MM.1S (cell line): ENCODE measurements around the gene CTNNA3.

Experiments used
- DNase-seq: peaks from one replicate; pipeline ENCODE4 v3.0.0-alpha.2; 2015
- H2AFZ ChIP-seq: fragments of 300-600 bp; sonication (generic); 2 replicates; pipeline ENCODE4 v1.6.0; 2016; ENCODE audit warnings: antibody characterized with exemption, low read length
- H3F3A ChIP-seq: fragments of 300-600 bp; sonication (generic); 2 replicates; pipeline ENCODE4 v1.6.1; 2016; ENCODE audit warnings: mild to moderate bottlenecking, antibody characterized with exemption, low read length, moderate library complexity, mixed read lengths; ENCODE audit not compliant: insufficient read depth
- H3K27ac ChIP-seq: fragments of 300-600 bp; sonication (generic); 2 replicates; pipeline ENCODE4 v1.5.1; 2016; ENCODE audit warnings: mild to moderate bottlenecking, low read length
- H3K27me3 ChIP-seq: fragments of 300-600 bp; sonication (generic); replicated peaks from 2 replicates; pipeline ENCODE4 v1.6.0; 2016; ENCODE audit warnings: low read length; ENCODE audit not compliant: insufficient read depth
- H3K36me3 ChIP-seq: fragments of 300-600 bp; sonication (generic); replicated peaks from 2 replicates; pipeline ENCODE4 v1.6.1; 2016; ENCODE audit warnings: mild to moderate bottlenecking, low read length, mixed read lengths; ENCODE audit not compliant: insufficient read depth
- H3K4me1 ChIP-seq: fragments of 300-600 bp; sonication (generic); 2 replicates; pipeline ENCODE4 v1.6.1; 2016; ENCODE audit warnings: low read length, mixed read lengths
- H3K4me2 ChIP-seq: fragments of 300-600 bp; sonication (generic); 2 replicates; pipeline ENCODE4 v1.6.0; 2016; ENCODE audit warnings: low read depth, low read length
- H3K4me3 ChIP-seq: fragments of 300-600 bp; sonication (generic); 2 replicates; pipeline ENCODE4 v1.5.1; 2016; ENCODE audit warnings: low read length, mixed read lengths
- H3K79me2 ChIP-seq: fragments of 300-600 bp; sonication (generic); 2 replicates; pipeline ENCODE4 v1.6.1; 2016; ENCODE audit warnings: mixed run types, low read length, mixed read lengths
- H3K9ac ChIP-seq: fragments of 300-600 bp; sonication (generic); 2 replicates; pipeline ENCODE4 v1.6.1; 2016; ENCODE audit warnings: low read length, mixed read lengths
- H3K9me2 ChIP-seq: fragments of 300-600 bp; sonication (generic); replicated peaks from 2 replicates; pipeline ENCODE4 v1.6.1; 2016; ENCODE audit warnings: mild to moderate bottlenecking, low read length, mixed read lengths; ENCODE audit not compliant: insufficient read depth
- H3K9me3 ChIP-seq: fragments of 300-600 bp; sonication (generic); replicated peaks from 2 replicates; pipeline ENCODE4 v1.6.1; 2016; ENCODE audit warnings: mild to moderate bottlenecking, low read length, mixed read lengths; ENCODE audit not compliant: insufficient read depth
- H4K20me1 ChIP-seq: fragments of 300-600 bp; sonication (generic); 2 replicates; pipeline ENCODE4 v1.6.1; 2016; ENCODE audit warnings: mild to moderate bottlenecking, low read length, moderate library complexity, mixed read lengths; ENCODE audit not compliant: insufficient read depth
- EZH2 ChIP-seq: fragments of 300-600 bp; sonication (generic); optimal IDR thresholded peaks from 2 replicates; pipeline ENCODE3; 2017; ENCODE audit warnings: low read depth, mild to moderate bottlenecking, antibody characterized with exemption, low read length, mixed read lengths
- EZH2phosphoT487 ChIP-seq: fragments of 300-600 bp; sonication (generic); IDR thresholded peaks from 2 replicates; pipeline ENCODE4 v1.6.1; 2018; ENCODE audit warnings: antibody characterized with exemption, low read length
- TF ChIP-seq, protein P1 (sequence below): fragments of 300-600 bp; sonication (generic); IDR thresholded peaks from 2 replicates; pipeline ENCODE4 v1.5.1; 2016; ENCODE audit warnings: antibody characterized with exemption, low read length, mixed read lengths

The CTNNA3 gene

DNA sequence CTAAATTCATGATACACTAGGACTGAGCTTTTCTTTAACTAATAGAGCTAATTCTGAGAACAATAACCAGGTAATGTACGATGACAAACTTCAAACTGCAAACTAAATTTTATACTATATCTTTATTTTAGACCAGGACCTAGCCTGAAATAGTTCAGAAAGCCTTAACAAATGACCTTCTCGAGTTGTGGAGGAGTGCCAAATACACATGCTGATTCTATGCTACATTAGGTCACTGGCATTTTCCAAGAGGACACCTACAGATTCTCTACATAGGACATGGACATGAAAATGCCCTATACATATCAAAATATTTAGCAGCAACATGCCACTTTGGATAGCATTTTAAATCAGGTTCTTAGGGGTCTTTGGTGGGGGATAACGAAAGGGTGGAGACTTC is 814.2 kb downstream of the CTNNA3 start:
- no peak overlapping the region for H3K4me2 ChIP-seq
- no peaks in the 10 kb centered on the region for H3K36me3 ChIP-seq
- H3K9me3 ChIP-seq: no peaks in the 10 kb centered on the region
- H3F3A ChIP-seq: no peaks in the 10 kb centered on the region
- H3K9ac ChIP-seq: no peak overlapping the region
- no peaks in the 10 kb centered on the region for H4K20me1 ChIP-seq
- no peaks in the 10 kb centered on the region for H3K9me2 ChIP-seq
- no peaks in the 10 kb centered on the region for H3K27me3 ChIP-seq
- TF ChIP-seq EZH2 (no peak), EZH2phosphoT487 (no peak)
- TF ChIP-seq, protein P1, sequence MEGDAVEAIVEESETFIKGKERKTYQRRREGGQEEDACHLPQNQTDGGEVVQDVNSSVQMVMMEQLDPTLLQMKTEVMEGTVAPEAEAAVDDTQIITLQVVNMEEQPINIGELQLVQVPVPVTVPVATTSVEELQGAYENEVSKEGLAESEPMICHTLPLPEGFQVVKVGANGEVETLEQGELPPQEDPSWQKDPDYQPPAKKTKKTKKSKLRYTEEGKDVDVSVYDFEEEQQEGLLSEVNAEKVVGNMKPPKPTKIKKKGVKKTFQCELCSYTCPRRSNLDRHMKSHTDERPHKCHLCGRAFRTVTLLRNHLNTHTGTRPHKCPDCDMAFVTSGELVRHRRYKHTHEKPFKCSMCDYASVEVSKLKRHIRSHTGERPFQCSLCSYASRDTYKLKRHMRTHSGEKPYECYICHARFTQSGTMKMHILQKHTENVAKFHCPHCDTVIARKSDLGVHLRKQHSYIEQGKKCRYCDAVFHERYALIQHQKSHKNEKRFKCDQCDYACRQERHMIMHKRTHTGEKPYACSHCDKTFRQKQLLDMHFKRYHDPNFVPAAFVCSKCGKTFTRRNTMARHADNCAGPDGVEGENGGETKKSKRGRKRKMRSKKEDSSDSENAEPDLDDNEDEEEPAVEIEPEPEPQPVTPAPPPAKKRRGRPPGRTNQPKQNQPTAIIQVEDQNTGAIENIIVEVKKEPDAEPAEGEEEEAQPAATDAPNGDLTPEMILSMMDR: no peak
- H2AFZ ChIP-seq: no peak overlapping the region
- no peak for DNase-seq
- no peaks in the 10 kb centered on the region for H3K4me1 ChIP-seq
- H3K79me2 ChIP-seq: no peaks in the 10 kb centered on the region
- H3K27ac ChIP-seq: no peak overlapping the region
- no peak overlapping the region for H3K4me3 ChIP-seq

GRCh38 chr10:66880826-66881225 is 815.2 kb downstream of the CTNNA3 start:
- Histone ChIP-seq H3K36me3 (no peaks in the 10 kb centered on the region), H4K20me1 (no peaks in the 10 kb centered on the region), H3K9me2 (no peaks in the 10 kb centered on the region), H3K9me3 (no peaks in the 10 kb centered on the region), H3K27ac (no peak overlapping the region), H3K79me2 (no peaks in the 10 kb centered on the region), H3K4me2 (no peak overlapping the region), H3K9ac (no peak overlapping the region), H3K27me3 (no peaks in the 10 kb centered on the region), H3K4me1 (no peaks in the 10 kb centered on the region), H3F3A (no peaks in the 10 kb centered on the region), H2AFZ (no peak overlapping the region), H3K4me3 (no peak overlapping the region)
- TF ChIP-seq, protein P1: no peak
- TF ChIP-seq EZH2 (no peak), EZH2phosphoT487 (no peak)
- no peak for DNase-seq

- Histone ChIP-seq H4K20me1 (no peaks in the 10 kb centered on the region), H2AFZ (no peak overlapping the region), H3K79me2 (no peaks in the 10 kb centered on the region), H3F3A (no peaks in the 10 kb centered on the region), H3K9ac (no peak overlapping the region), H3K4me1 (no peaks in the 10 kb centered on the region), H3K36me3 (no peaks in the 10 kb centered on the region), H3K9me2 (no peaks in the 10 kb centered on the region), H3K4me3 (no peak overlapping the region), H3K4me2 (no peak overlapping the region), H3K27ac (no peak overlapping the region), H3K27me3 (no peaks in the 10 kb centered on the region), H3K9me3 (no peaks in the 10 kb centered on the region)
- TF ChIP-seq EZH2phosphoT487 (no peak), EZH2 (no peak)
- TF ChIP-seq, protein P1: no peak
- DNase-seq: no peak
Measured at GRCh38 chr10:66880292-66880691, 815.7 kb downstream of the CTNNA3 start.
